GM23338 (cell line): ENCODE results near the gene PARP6. TPM values are rescaled to one million over a fixed set of nuclear protein-coding genes. Genes with fewer than 3 reads are reported as not detected.

Source experiments
- ATAC-seq: fragments of 200-7000 bp; cut with Tn5 transposase; 3 replicates; pipeline ENCODE4 v1.9.1; 2020
- DNase-seq: peaks from one replicate; pipeline ENCODE4 v3.0.0-alpha.2; 2015; ENCODE audit warnings: low spot score
- H2AFZ ChIP-seq: fragments of 200-600 bp; sonication (generic); 2 replicates; pipeline ENCODE4 v1.8.0; 2016; ENCODE audit warnings: antibody characterized with exemption, mild to moderate bottlenecking, moderate library complexity
- H3F3A ChIP-seq: fragments of 200-600 bp; sonication (generic); replicated peaks from 2 replicates; pipeline ENCODE4 v1.8.0; 2017; ENCODE audit warnings: antibody characterized with exemption, mixed run types, low read depth
- H3K27ac ChIP-seq: fragments of 200-600 bp; sonication (generic); 2 replicates; pipeline ENCODE4 v1.6.1; 2016; ENCODE audit warnings: low read depth
- H3K27me3 ChIP-seq: fragments of 200-600 bp; sonication (generic); 2 replicates; pipeline ENCODE4 v1.8.0; 2016; ENCODE audit warnings: mild to moderate bottlenecking, mixed run types, moderate library complexity; ENCODE audit not compliant: insufficient read depth
- H3K36me3 ChIP-seq: fragments of 200-600 bp; sonication (generic); 2 replicates; pipeline ENCODE4 v1.8.0; 2016; ENCODE audit warnings: mild to moderate bottlenecking; ENCODE audit not compliant: insufficient read depth
- H3K4me1 ChIP-seq: fragments of 200-600 bp; sonication (generic); 2 replicates; pipeline ENCODE4 v1.8.0; 2016; ENCODE audit warnings: mild to moderate bottlenecking, moderate library complexity; ENCODE audit not compliant: insufficient read depth
- H3K4me2 ChIP-seq: fragments of 200-600 bp; sonication (generic); 2 replicates; pipeline ENCODE4 v1.7.1; 2017; ENCODE audit warnings: mixed run types
- H3K4me3 ChIP-seq: fragments of 200-600 bp; sonication (generic); 2 replicates; pipeline ENCODE4 v1.6.1; 2016; ENCODE audit warnings: mixed run types
- H3K79me2 ChIP-seq: fragments of 200-600 bp; sonication (generic); replicated peaks from 2 replicates; pipeline ENCODE4 v1.8.0; 2017; ENCODE audit warnings: mild to moderate bottlenecking; ENCODE audit not compliant: insufficient read depth
- H3K9me2 ChIP-seq: fragments of 200-600 bp; sonication (generic); 2 replicates; pipeline ENCODE4 v1.8.0; 2017; ENCODE audit not compliant: insufficient read depth
- H4K20me1 ChIP-seq: fragments of 200-600 bp; sonication (generic); replicated peaks from 2 replicates; pipeline ENCODE4 v1.8.0; 2017; ENCODE audit warnings: mild to moderate bottlenecking; ENCODE audit not compliant: insufficient read depth
- H3K27ac Mint-ChIP-seq: 2 replicates; pipeline ENCODE4 v1.8.0; 2020; ENCODE audit warnings: inconsistent platforms, mild to moderate bottlenecking, moderate library complexity, mixed read lengths
- H3K27me3 Mint-ChIP-seq: 3 replicates; pipeline ENCODE4 v1.8.0; 2022; ENCODE audit warnings: low read depth, mild to moderate bottlenecking, moderate library complexity, mixed read lengths, inconsistent platforms; ENCODE audit not compliant: insufficient read depth, poor library complexity
- H3K36me3 Mint-ChIP-seq: 3 replicates; pipeline ENCODE4 v1.8.0; 2021; ENCODE audit warnings: low read depth, mild to moderate bottlenecking, inconsistent platforms, moderate library complexity, mixed read lengths
- H3K4me1 Mint-ChIP-seq: 3 replicates; pipeline ENCODE4 v1.8.0; 2020; ENCODE audit warnings: mild to moderate bottlenecking, inconsistent platforms, mixed read lengths
- H3K4me3 Mint-ChIP-seq: 3 replicates; pipeline ENCODE4 v1.8.0; 2021; ENCODE audit warnings: moderate library complexity, mild to moderate bottlenecking, inconsistent platforms, mixed read lengths
- H3K9me3 Mint-ChIP-seq: 3 replicates; pipeline ENCODE4 v1.8.0; 2020; ENCODE audit warnings: moderate library complexity, mild to moderate bottlenecking, inconsistent platforms, mixed read lengths
- CREB1 ChIP-seq: fragments of 250-450 bp; sonication (Bioruptor Pico); IDR thresholded peaks from 2 replicates; pipeline ENCODE4 v1.5.0; 2020; ENCODE audit warnings: low read depth, mild to moderate bottlenecking, moderate library complexity
- ETS1 ChIP-seq: IDR thresholded peaks from 2 replicates; pipeline ENCODE4 v1.6.1; 2016; ENCODE audit warnings: antibody characterized with exemption
- EZH2 ChIP-seq: fragments of 200-600 bp; sonication (generic); IDR thresholded peaks from one replicate; pipeline ENCODE4 v1.8.0; 2017; ENCODE audit warnings: antibody characterized with exemption, mild to moderate bottlenecking, low read depth; ENCODE audit not compliant: unreplicated experiment
- EZH2phosphoT487 ChIP-seq: fragments of 200-600 bp; sonication (generic); IDR thresholded peaks from one replicate; pipeline ENCODE4 v1.8.1; 2018; ENCODE audit warnings: antibody characterized with exemption; ENCODE audit not compliant: unreplicated experiment
- JUNB ChIP-seq: IDR thresholded peaks from one replicate; pipeline ENCODE4 v1.6.1; 2016; ENCODE audit warnings: antibody characterized with exemption; ENCODE audit not compliant: unreplicated experiment
- NANOG ChIP-seq: IDR thresholded peaks from 2 replicates; pipeline ENCODE4 v1.6.1; 2016; ENCODE audit warnings: antibody characterized with exemption, borderline replicate concordance
- POLR2AphosphoS5 ChIP-seq: IDR thresholded peaks from 2 replicates; pipeline ENCODE4 v1.6.1; 2016; ENCODE audit warnings: antibody characterized with exemption, low read depth
- REST ChIP-seq: IDR thresholded peaks from one replicate; pipeline ENCODE4 v1.6.1; 2018; ENCODE audit warnings: antibody characterized with exemption; ENCODE audit not compliant: unreplicated experiment
- STAT1 ChIP-seq: IDR thresholded peaks from one replicate; pipeline ENCODE4 v1.6.1; 2016; ENCODE audit warnings: antibody characterized with exemption; ENCODE audit not compliant: unreplicated experiment
- ZNF114 ChIP-seq: fragments of 250-450 bp; sonication (Bioruptor Pico); IDR thresholded peaks from 2 replicates; pipeline ENCODE4 v1.5.0; 2020; ENCODE audit warnings: mild to moderate bottlenecking, moderate library complexity
- ZNF331 ChIP-seq: fragments of 250-450 bp; sonication (Bioruptor Pico); IDR thresholded peaks from 2 replicates; pipeline ENCODE4 v1.5.0; 2020; ENCODE audit warnings: low read depth, mild to moderate bottlenecking, moderate library complexity
- ZNF462 ChIP-seq: fragments of 250-450 bp; sonication (Bioruptor Pico); IDR thresholded peaks from 2 replicates; pipeline ENCODE4 v1.5.0; 2020; ENCODE audit warnings: mild to moderate bottlenecking, moderate library complexity
- polyA plus RNA-seq: library from polyadenylated mRNA; unstranded; fragments of >200 nt; fragmentation: Nextera tagmentation; extraction: Ambion mirVana; gene quantifications from 2 replicates; pipeline ENCODE4 v1.2.1, GENCODE V29; 2016
- total RNA-seq: library from RNA; depleted of rRNA; stranded (reverse); fragments of >200 nt; shearing (Covaris generic); gene quantifications from 2 replicates; pipeline ENCODE4 v1.2.3, GENCODE V29; 2014
- TF ChIP-seq, protein P1 (sequence below), 2 experiments: fragments of 200-600 bp in 1 of 2; sonication (generic) in 1 of 2; conservative IDR thresholded peaks; 2 replicates each; pipeline versions ENCODE4 v1.5.1 to v1.6.1; 2016 to 2017; ENCODE audit warnings: antibody characterized with exemption in 2 of 2, low read depth in 2 of 2, mild to moderate bottlenecking in 2 of 2, moderate library complexity in 1 of 2

The PARP6 gene
- total and polyA plus RNA-seq, 2 experiments from 2014 or later, result 27.6 to 28.1 TPM

DNA sequence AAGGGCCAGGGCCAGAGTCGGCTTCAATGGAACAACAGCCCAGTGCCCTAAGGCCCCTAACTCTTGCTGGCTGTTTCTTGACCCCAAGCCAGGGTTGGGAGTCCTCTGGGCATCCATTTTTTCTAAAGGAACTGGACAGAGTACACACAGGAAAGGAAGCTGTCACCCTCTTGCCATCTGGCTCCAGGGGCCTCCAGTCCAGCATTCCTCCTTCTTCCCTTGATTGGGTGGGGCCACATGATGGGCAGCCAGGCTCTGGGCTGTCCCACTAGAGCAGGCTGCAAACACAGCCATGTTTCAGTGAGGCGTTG lies 73.2 kb downstream of the PARP6 start:
- no peak overlapping the region for H3K4me3 ChIP-seq
- H3K4me1 ChIP-seq, result peaks cover 10% of the 10 kb centered on the region; the same call in 1 of the 2 replicates
- no peaks in the 10 kb centered on the region for H3K79me2 ChIP-seq
- 0 out of 2 replicates have a peak overlapping the region, but pooled peaks have one; percentile 32 for H3K27ac ChIP-seq
- H3K4me1 Mint-ChIP-seq, result peaks cover 15% of the 10 kb centered on the region
- H3K27ac Mint-ChIP-seq, result no peak overlapping the region
- H3K27me3 Mint-ChIP-seq, result peaks cover 46% of the 10 kb centered on the region
- peaks cover 3% of the 10 kb centered on the region; the same call in 1 of the 3 replicates for H3K9me3 Mint-ChIP-seq
- no peak overlapping the region for H3K4me2 ChIP-seq
- no peak overlapping the region for H3K4me3 Mint-ChIP-seq
- peaks cover 45% of the 10 kb centered on the region for H4K20me1 ChIP-seq
- H3K9me2 ChIP-seq, result no peaks in the 10 kb centered on the region
- DNase-seq (no peak), ATAC-seq (no peak)
- H3K27me3 ChIP-seq, result peaks cover 21% of the 10 kb centered on the region
- peaks cover 41% of the 10 kb centered on the region for H3K36me3 ChIP-seq
- TF ChIP-seq, protein P1, sequence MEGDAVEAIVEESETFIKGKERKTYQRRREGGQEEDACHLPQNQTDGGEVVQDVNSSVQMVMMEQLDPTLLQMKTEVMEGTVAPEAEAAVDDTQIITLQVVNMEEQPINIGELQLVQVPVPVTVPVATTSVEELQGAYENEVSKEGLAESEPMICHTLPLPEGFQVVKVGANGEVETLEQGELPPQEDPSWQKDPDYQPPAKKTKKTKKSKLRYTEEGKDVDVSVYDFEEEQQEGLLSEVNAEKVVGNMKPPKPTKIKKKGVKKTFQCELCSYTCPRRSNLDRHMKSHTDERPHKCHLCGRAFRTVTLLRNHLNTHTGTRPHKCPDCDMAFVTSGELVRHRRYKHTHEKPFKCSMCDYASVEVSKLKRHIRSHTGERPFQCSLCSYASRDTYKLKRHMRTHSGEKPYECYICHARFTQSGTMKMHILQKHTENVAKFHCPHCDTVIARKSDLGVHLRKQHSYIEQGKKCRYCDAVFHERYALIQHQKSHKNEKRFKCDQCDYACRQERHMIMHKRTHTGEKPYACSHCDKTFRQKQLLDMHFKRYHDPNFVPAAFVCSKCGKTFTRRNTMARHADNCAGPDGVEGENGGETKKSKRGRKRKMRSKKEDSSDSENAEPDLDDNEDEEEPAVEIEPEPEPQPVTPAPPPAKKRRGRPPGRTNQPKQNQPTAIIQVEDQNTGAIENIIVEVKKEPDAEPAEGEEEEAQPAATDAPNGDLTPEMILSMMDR (conservative IDR thresholded peaks at IDR 0.05; ENCODE audit: low read depth in 2 of 2), result no peak
- no peak for TF ChIP-seq NANOG
- no peak for TF ChIP-seq JUNB
- TF ChIP-seq REST, result no peak
- no peak for TF ChIP-seq ZNF331 (CRISPR knock-in tag)
- no peak for TF ChIP-seq CREB1 (CRISPR knock-in tag)
- no peak for TF ChIP-seq STAT1
- TF ChIP-seq POLR2AphosphoS5, result no peak
- no peak for TF ChIP-seq ETS1
- TF ChIP-seq EZH2phosphoT487, result no peak
- no peak for TF ChIP-seq ZNF114
- TF ChIP-seq EZH2, result no peak
- no peak for TF ChIP-seq ZNF462 (CRISPR knock-in tag)
- H3F3A ChIP-seq, result peaks cover 69% of the 10 kb centered on the region
- H3K36me3 Mint-ChIP-seq, result peaks cover 62% of the 10 kb centered on the region
- H2AFZ ChIP-seq, result no peak overlapping the region
